ENCODE results near the gene HYAL1.

HYAL1 gene

GRCh38 chr3:50256978-50257890 lies 46.1 kb downstream of the HYAL1 start:
- no peak for DNase-seq

GRCh38 chr3:50255251-50255615 lies 48.1 kb downstream of the HYAL1 start:
- no peak for DNase-seq

- no peak for DNase-seq
Measured at GRCh38 chr3:50254577-50255250, 48.7 kb downstream of the HYAL1 start.

GRCh38 chr3:50251220-50251619 lies 52.2 kb downstream of the HYAL1 start:
- DNase-seq, result no peak

GRCh38 chr3:50250514-50250913 lies 52.9 kb downstream of the HYAL1 start:
- DNase-seq, result no peak
